B cell (primary cell): ENCODE data around the gene HK2. TPM values are rescaled to one million over a fixed set of nuclear protein-coding genes. Genes with fewer than 3 reads are reported as not detected.

ENCODE experiments used
- ATAC-seq: fragments of 200-7000 bp; cut with Tn5 transposase; one replicate; pipeline ENCODE4 v1.10.0; 2021; ENCODE audit warnings: low read depth, mild to moderate bottlenecking, moderate number of reproducible peaks, moderate library complexity
- CTCF ChIA-PET: fragments of 350-600 bp; sonication (Branson Sonifier 250); formaldehyde crosslinking; loops from one replicate; lab custom pipeline; 2021; ENCODE audit warnings: antibody characterized with exemption, inconsistent platforms; lab: Charles Lee
- POLR2A ChIA-PET: fragments of 350-600 bp; sonication (Branson Sonifier 250); formaldehyde crosslinking; loops from one replicate; lab custom pipeline; 2021; ENCODE audit warnings: antibody characterized with exemption; lab: Charles Lee
- DNase-seq: peaks from one replicate; pipeline ENCODE4 v3.0.0; 2013
- H2AFZ ChIP-seq: 2 replicates; pipeline ENCODE4 v1.6.1; 2012; ENCODE audit warnings: mild to moderate bottlenecking, low read depth, low read length; ENCODE audit not compliant: insufficient read depth, poor library complexity, severe bottlenecking
- H3K27ac ChIP-seq, 2 donors: 1 replicate in 1 of 2; 2 replicates in 1 of 2; pipeline ENCODE4 v1.5.1; 2012 to 2013; ENCODE audit warnings: low read length in 2 of 2, mild to moderate bottlenecking in 2 of 2, moderate library complexity in 1 of 2
- H3K27me3 ChIP-seq, 4 experiments: fragments of 200-600 bp in 1 of 4; sonication (generic) in 1 of 4; replicated peaks in 1 of 4; 1 replicate in 2 of 4; 2 replicates in 2 of 4; pipeline versions ENCODE4 v1.6.1 to v1.7.0; 2013 to 2016; ENCODE audit warnings: low read length in 3 of 4, mild to moderate bottlenecking in 2 of 4, mixed read lengths in 1 of 4, moderate library complexity in 1 of 4; ENCODE audit not compliant: insufficient read depth in 4 of 4, control insufficient read depth in 3 of 4; ENCODE audit errors: control extremely low read depth in 1 of 4
- H3K36me3 ChIP-seq, 2 experiments: replicated peaks in 1 of 2; 1 replicate in 1 of 2; 2 replicates in 1 of 2; pipeline versions ENCODE4 v1.6.1 to v1.7.1; 2013; ENCODE audit warnings: low read length in 1 of 2; ENCODE audit not compliant: insufficient read depth in 2 of 2, control insufficient read depth in 1 of 2; ENCODE audit errors: control extremely low read depth in 1 of 2, extremely low read depth in 1 of 2
- H3K4me1 ChIP-seq, 2 donors: fragments of 200-600 bp in 1 of 2; sonication (generic) in 1 of 2; 1 replicate in 1 of 2; 2 replicates in 1 of 2; pipeline versions ENCODE4 v1.5.1 to v1.6.1; 2013 to 2017; ENCODE audit warnings: low read length in 2 of 2; ENCODE audit not compliant: control insufficient read depth in 2 of 2, insufficient read depth in 2 of 2
- H3K4me2 ChIP-seq: replicated peaks from 2 replicates; pipeline ENCODE3; 2012; ENCODE audit warnings: mild to moderate bottlenecking, low read depth, low read length; ENCODE audit not compliant: poor library complexity, severe bottlenecking
- H3K4me3 ChIP-seq, 5 experiments: fragments of 200-600 bp in 1 of 5; sonication (generic) in 1 of 5; 1 replicate in 3 of 5; 2 replicates in 2 of 5; pipeline versions ENCODE4 v1.5.1 to v1.7.0; 2011 to 2016; ENCODE audit warnings: low read length in 4 of 5, mild to moderate bottlenecking in 4 of 5, low read depth in 2 of 5, control low read depth in 1 of 5, moderate library complexity in 1 of 5; ENCODE audit not compliant: insufficient read depth in 1 of 5; ENCODE audit errors: control extremely low read depth in 1 of 5, extremely low read depth in 1 of 5
- H3K79me2 ChIP-seq: fragments of 200-600 bp; sonication (generic); one replicate; pipeline ENCODE4 v1.6.0; 2016; ENCODE audit warnings: low read length; ENCODE audit not compliant: control insufficient read depth, insufficient read depth
- H3K9ac ChIP-seq: fragments of 200-600 bp; sonication (generic); 2 replicates; pipeline ENCODE4 v1.6.1; 2017; ENCODE audit warnings: mild to moderate bottlenecking, low read length, moderate library complexity
- H3K9me3 ChIP-seq, 3 donors: one replicate each; pipeline versions ENCODE4 v1.6.1 to v1.7.1; 2013; ENCODE audit warnings: low read length in 2 of 3; ENCODE audit not compliant: control insufficient read depth in 2 of 3, insufficient read depth in 1 of 3; ENCODE audit errors: control extremely low read depth in 1 of 3
- H4K20me1 ChIP-seq: 2 replicates; pipeline ENCODE4 v1.6.0; 2012; ENCODE audit warnings: mild to moderate bottlenecking, low read length; ENCODE audit not compliant: insufficient read depth, control insufficient read depth, poor library complexity, severe bottlenecking
- H3K27ac Mint-ChIP-seq: one replicate; pipeline ENCODE4 v1.8.0; 2021; ENCODE audit warnings: mixed read lengths
- H3K27me3 Mint-ChIP-seq: one replicate; pipeline ENCODE4 v1.8.0; 2021; ENCODE audit warnings: mixed read lengths
- H3K4me1 Mint-ChIP-seq: one replicate; pipeline ENCODE4 v1.8.0; 2021; ENCODE audit warnings: mixed read lengths
- H3K4me3 Mint-ChIP-seq: one replicate; pipeline ENCODE4 v1.8.0; 2021; ENCODE audit warnings: mixed read lengths
- H3K9me3 Mint-ChIP-seq: one replicate; pipeline ENCODE4 v1.8.0; 2022; ENCODE audit warnings: mixed read lengths; ENCODE audit not compliant: insufficient read depth
- EZH2 ChIP-seq: IDR thresholded peaks from 2 replicates; pipeline ENCODE4 v1.6.1; 2012; ENCODE audit warnings: borderline replicate concordance, low read depth, mild to moderate bottlenecking, moderate library complexity, low read length; ENCODE audit not compliant: insufficient read depth, poor library complexity, severe bottlenecking
- WGBS: methylation state at CpG from one replicate; pipeline ENCODE4 v1.1.5; 2013; ENCODE audit warnings: missing lambda C conversion rate; ENCODE audit not compliant: insufficient coverage; 5-methylcytosine and 5-hydroxymethylcytosine counted together
- intact Hi-C: fragments of 100-400 bp; cut with micrococcal nuclease; formaldehyde crosslinking; loops from one replicate; pipeline ENCODE4 v1.10.0; 2022
- polyA plus RNA-seq: library from polyadenylated mRNA; depleted of rRNA; stranded (reverse); fragments of >200 nt; gene quantifications from 2 replicates; pipeline ENCODE4 v1.2.3, GENCODE V29; 2012
- total RNA-seq, 2 donors: library from RNA; stranded (reverse); fragments of 120-200 nt in 1 of 2; gene quantifications; 1 replicate in 1 of 2; 2 replicates in 1 of 2; pipeline versions ENCODE4 v1.2.3 to v1.2.4, GENCODE V29; 2013 to 2022
- TF ChIP-seq, protein P1 (sequence below): fragments of 200-600 bp; IDR thresholded peaks from one replicate; pipeline ENCODE4 v1.8.0; 2022; ENCODE audit warnings: antibody characterized with exemption, mild to moderate bottlenecking

The HK2 gene
- total and polyA plus RNA-seq, 2 donors (not counting 1 experiment from before 2014, with no cell fraction given), result 5.0 to 5.7 TPM

DNA sequence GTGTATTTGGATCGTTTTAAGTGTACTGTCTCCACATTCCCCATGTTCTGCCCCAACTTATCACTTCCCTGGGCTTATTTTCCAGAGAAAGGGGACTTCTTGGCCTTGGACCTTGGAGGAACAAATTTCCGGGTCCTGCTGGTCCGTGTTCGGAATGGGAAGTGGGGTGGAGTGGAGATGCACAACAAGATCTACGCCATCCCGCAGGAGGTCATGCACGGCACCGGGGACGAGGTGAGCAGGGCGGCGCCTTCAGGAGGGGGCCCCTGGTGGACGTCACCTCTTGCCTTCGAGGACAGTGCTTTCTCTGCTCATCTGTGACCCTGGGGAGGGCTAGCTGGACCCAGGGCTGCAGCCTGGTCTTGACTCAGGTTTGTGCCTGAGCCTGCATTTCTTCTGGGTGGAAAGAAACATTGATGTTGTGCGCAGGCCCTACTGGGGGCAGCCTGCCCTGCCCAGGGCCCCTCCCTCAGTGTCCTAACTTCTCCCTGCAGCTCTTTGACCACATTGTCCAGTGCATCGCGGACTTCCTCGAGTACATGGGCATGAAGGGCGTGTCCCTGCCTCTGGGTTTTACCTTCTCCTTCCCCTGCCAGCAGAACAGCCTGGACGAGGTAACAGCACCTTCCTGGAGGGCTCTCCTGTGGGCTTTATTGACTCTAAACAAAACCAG is 47.8 kb downstream of the HK2 start:
- intact Hi-C loops, result no loop called here
- no peak overlapping the region for H3K4me3 Mint-ChIP-seq
- CTCF ChIA-PET, result no interaction called here
- H3K4me1 Mint-ChIP-seq, result no peaks in the 10 kb centered on the region
- no peaks in the 10 kb centered on the region for H3K9me3 Mint-ChIP-seq
- ATAC-seq (no peak), DNase-seq (no peak)
- H3K79me2 ChIP-seq, result no peaks in the 10 kb centered on the region
- no peak overlapping the region for H3K27ac Mint-ChIP-seq
- H4K20me1 ChIP-seq, result no peaks in the 10 kb centered on the region
- H3K9me3 ChIP-seq, result no peaks in the 10 kb centered on the region
- H3K9ac ChIP-seq, result no peak overlapping the region
- H3K4me2 ChIP-seq, result no peak overlapping the region
- POLR2A ChIA-PET, result no interaction called here
- H3K36me3 ChIP-seq, result peaks cover 5 to 91% of the 10 kb centered on the region in 2 experiments
- H3K27me3 Mint-ChIP-seq, result no peaks in the 10 kb centered on the region
- TF ChIP-seq EZH2, result no peak
- TF ChIP-seq, protein P1, sequence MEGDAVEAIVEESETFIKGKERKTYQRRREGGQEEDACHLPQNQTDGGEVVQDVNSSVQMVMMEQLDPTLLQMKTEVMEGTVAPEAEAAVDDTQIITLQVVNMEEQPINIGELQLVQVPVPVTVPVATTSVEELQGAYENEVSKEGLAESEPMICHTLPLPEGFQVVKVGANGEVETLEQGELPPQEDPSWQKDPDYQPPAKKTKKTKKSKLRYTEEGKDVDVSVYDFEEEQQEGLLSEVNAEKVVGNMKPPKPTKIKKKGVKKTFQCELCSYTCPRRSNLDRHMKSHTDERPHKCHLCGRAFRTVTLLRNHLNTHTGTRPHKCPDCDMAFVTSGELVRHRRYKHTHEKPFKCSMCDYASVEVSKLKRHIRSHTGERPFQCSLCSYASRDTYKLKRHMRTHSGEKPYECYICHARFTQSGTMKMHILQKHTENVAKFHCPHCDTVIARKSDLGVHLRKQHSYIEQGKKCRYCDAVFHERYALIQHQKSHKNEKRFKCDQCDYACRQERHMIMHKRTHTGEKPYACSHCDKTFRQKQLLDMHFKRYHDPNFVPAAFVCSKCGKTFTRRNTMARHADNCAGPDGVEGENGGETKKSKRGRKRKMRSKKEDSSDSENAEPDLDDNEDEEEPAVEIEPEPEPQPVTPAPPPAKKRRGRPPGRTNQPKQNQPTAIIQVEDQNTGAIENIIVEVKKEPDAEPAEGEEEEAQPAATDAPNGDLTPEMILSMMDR, result no peak
- no peak overlapping the region for H3K27ac ChIP-seq
- no peaks in the 10 kb centered on the region for H3K27me3 ChIP-seq
- no peaks in the 10 kb centered on the region for H3K4me1 ChIP-seq
- H2AFZ ChIP-seq, result no peak overlapping the region
- H3K4me3 ChIP-seq, result no peak overlapping the region
- 98% methylated on average over 18 of the region's 19 CpGs for WGBS

- Histone ChIP-seq H3K4me2 (no peak overlapping the region), H3K9ac (no peak overlapping the region), H3K27ac (no peak overlapping the region), H3K4me1 (no peaks in the 10 kb centered on the region), H3K27me3 (no peaks in the 10 kb centered on the region), H3K79me2 (no peaks in the 10 kb centered on the region), H2AFZ (no peak overlapping the region), H4K20me1 (no peaks in the 10 kb centered on the region), H3K4me3 (no peak overlapping the region), H3K36me3 (peaks cover 5 to 91% of the 10 kb centered on the region in 2 experiments), H3K9me3 (no peaks in the 10 kb centered on the region)
- ChIA-PET POLR2A (no interaction called here), CTCF (no interaction called here)
- intact Hi-C loops, result no loop called here
- no peak for DNase-seq
- H3K27ac Mint-ChIP-seq, result no peak overlapping the region
- no peak for ATAC-seq
- H3K4me3 Mint-ChIP-seq, result no peak overlapping the region
- 93% methylated on average over 3 of the region's 4 CpGs for WGBS
- TF ChIP-seq, protein P1, result no peak
- TF ChIP-seq EZH2, result no peak
- no peaks in the 10 kb centered on the region for H3K27me3 Mint-ChIP-seq
- H3K9me3 Mint-ChIP-seq, result no peaks in the 10 kb centered on the region
- H3K4me1 Mint-ChIP-seq, result no peaks in the 10 kb centered on the region
Observed at GRCh38 chr2:74882299-74882687, 48.4 kb downstream of the HK2 start.
